Endometrial microvascular endothelial cells (primary cell): ENCODE results near the gene UBL7. TPM values are rescaled to one million over a fixed set of nuclear protein-coding genes. Genes with fewer than 3 reads are reported as not detected.
"Not testable (repeated sequence)": the region's sequence is repeated elsewhere in the genome, so short reads cannot be mapped to it uniquely, and the experiment has no call there.

Source experiments
- in situ Hi-C: cut with HindIII; loops from 2 replicates; pipeline ENCODE4 v1.10.0; 2017; ENCODE audit warnings: low sequenced_read_pairs, low pct_unique_long_range_greater_than_20kb; ENCODE audit errors: inconsistent ontology term
- total RNA-seq: library from RNA; depleted of rRNA; stranded (reverse); fragments of >200 nt; gene quantifications from one replicate; pipeline ENCODE4 v1.2.3, GENCODE V29; 2015; ENCODE audit errors: inconsistent ontology term

Gene UBL7
- total RNA-seq, 1 donor from 2014 or later, result 77.6 TPM

DNA sequence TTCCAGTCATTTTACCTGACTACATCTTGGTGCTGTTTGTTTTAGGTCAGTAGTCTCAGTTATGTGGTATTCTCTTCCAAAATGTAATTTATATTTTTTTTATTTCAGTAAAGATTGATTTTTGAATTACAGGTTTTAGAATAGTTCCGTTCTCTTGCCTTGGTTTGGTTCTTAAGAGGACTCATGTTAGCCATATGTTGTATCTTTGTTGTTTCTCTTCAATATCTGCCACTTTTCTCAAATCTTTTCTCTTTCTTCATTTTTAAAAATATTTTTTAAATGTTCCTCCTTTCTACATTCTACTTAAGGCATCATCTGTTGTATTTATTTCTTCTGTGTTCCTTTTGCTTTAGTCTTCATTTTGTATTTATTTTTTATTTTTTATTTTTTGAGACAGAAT is 5.6 kb upstream of the UBL7 start:
- in situ Hi-C loops, result no loop called here

GRCh38 chr15:74464897-74465296 is 3.9 kb upstream of the UBL7 start:
- in situ Hi-C loops, result no loop called here

- in situ Hi-C loops, result no loop called here
Observed at GRCh38 chr15:74464216-74464615, 3.3 kb upstream of the UBL7 start.

GRCh38 chr15:74463634-74464033 is 2.7 kb upstream of the UBL7 start:
- in situ Hi-C loops, result no loop called here

DNA sequence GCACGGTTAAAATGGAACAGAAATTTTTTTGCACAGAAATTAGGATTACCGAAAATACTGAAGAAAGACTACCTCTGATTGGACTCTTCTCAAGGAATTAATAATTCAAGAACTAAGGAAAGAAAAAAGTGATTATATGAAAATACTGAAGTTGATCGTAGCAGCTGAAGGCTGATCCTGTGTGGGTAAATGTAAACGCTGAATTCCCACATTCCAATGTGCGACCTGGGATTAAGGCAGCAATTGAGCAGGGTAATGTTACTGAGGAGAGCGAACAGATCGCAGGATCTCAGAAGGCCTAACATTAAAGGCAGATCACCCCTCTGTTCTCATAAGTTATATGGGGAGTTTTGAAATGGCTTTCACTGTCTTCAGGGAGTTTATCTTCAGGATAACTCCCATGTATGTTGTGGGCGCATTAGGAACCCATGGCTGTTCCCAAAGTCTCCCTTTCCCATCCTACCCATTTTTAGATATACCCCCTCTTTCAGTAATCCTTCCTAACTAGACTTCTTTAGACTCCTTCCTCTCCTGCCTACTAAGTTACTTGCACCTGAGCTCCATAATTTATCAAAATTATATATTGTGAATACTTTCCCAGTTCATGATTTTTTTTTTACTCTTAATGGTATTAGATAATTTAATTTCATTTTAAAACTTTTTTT is 1.0 kb upstream of the UBL7 start:
- in situ Hi-C loops, result no loop called here

DNA sequence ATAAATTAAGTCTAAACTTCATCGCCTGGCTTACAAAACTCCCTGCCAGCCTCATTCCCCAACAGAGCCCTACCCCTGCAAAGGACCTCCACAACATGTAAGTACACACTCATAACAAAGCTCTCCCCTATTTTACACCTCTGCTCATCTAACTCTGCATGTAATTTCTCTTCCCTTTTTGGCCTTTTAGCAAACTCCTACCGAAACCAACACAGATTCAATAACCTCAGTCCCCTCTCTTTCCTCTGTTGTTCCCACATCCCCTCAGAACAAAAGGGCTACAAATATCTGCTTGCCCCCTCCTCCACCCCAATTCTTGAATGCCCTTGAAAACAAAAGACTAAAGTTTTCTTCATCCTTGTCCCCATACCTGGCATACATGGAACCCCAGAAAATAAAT is 662 bp downstream of the UBL7 start:
- in situ Hi-C loops, result no loop called here

GRCh38 chr15:74459798-74460197 is 1.2 kb downstream of the UBL7 start:
- in situ Hi-C loops, result not testable (repeated sequence)

DNA sequence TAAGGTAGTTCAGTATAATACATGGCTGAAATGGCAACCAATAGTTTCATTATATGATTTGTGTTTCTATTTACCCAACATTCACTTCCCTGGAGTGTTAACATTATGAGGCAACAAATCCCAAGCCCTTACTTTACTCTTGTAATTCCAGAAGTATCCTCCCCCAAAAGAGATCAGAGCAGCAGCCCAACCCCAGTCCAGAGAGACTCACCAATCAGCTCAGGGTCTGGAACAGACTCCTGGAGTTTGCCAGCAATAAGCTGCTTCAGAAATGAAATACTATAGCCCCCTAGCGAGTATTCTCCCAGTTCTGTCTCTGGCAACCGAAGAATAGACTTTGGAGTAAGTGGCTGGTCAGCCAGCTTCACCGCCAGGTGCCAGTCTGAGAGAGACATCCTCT is 2.5 kb downstream of the UBL7 start:
- in situ Hi-C loops, result no loop called here

DNA sequence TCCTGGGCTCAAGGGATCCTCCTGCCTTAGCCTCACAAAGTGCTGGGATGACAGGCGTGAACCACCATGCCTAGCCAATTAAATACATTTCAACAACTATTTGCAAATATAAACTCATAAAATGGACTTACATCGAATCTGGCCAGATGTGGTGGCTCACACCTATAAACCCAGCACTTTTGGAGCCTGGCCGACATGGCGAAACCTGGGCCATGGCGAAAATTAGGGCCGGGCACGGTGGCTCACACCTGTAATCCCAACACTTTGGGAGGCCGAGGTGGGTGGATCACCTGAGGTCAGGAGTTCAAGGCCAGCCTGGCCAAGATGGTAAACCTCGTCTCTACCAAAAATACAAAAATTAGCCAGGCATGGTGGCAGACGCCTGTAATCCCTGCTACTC is 3.9 kb downstream of the UBL7 start:
- in situ Hi-C loops, result not testable (repeated sequence)

- in situ Hi-C loops, result no loop called here
Observed at GRCh38 chr15:74454764-74455500, 6.0 kb downstream of the UBL7 start.

DNA sequence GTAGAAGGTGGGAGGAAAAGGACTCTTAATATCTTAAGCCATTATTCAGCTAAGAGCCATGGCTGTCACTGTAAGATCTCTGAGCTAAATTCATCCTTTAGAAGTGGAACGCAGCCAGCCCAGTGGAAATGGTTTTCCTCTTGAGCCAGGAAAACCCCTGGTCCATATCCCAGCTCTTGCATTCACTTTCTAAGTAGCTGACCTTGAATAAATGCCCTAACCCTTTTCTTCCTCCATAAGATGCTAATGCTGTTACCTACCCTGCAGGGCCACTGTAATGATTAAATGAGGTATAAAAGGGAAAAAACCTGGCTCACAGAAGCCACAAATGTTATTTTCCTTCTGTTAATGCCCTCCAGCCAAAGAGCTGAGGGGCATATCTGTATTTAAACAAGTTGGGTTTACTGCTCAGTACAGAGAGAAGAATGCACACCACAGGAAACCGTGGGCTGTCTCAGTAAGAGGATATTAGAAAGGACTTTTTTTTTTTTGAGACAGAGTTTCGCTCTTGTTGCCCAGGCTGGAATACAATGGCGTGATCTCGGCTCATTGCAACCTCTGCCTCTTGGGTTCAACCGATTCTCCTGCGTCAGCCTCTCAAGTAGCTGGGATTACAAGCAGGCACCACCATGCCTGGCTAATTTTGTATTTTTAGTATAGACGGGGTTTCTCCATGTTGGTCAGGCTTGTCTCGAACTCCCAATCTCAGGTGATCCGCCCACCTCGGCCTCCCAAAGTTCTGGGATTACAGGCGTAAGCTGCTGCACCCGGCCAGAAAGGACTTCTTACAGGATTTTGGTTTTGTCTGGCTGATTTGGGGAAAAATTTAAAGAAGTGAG is 6.8 kb downstream of the UBL7 start:
- in situ Hi-C loops, result no loop called here

- in situ Hi-C loops, result no loop called here
Observed at GRCh38 chr15:74451861-74452835, 8.8 kb downstream of the UBL7 start.

GRCh38 chr15:74451322-74451721 is 9.6 kb downstream of the UBL7 start:
- in situ Hi-C loops, result no loop called here

- in situ Hi-C loops, result loop anchor here (10.0 kb wide), 1 partner anchor 75 kb away; no protein-coding TSS in a partner anchor
Observed at GRCh38 chr15:74449643-74450205, 11.2 kb downstream of the UBL7 start.

DNA sequence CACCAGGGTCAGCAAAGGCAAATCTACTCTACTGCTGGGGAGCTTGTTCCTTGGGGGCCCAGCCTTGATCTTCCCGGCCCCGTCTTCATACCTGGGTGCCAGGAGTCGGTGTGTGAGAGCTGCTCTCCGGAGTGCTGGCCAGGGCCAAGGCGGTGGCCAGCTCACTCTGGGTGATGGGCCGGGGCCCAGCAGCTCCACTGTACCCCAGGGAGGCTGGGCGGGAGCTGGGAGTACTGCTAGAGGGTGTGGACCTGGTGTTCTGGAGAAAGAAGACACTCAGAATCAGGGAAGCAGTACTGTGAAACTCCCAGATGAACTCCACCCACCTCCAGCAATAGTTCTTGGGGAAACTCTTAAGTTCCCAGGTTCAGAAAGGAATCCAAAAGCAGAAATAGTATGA is 11.9 kb downstream of the UBL7 start:
- in situ Hi-C loops, result loop anchor here (10.0 kb wide), 1 partner anchor 74 kb away; no protein-coding TSS in a partner anchor

GRCh38 chr15:74445816-74446763 is 14.9 kb downstream of the UBL7 start:
- in situ Hi-C loops, result loop anchor here (10.0 kb wide), 1 partner anchor 71 kb away; no protein-coding TSS in a partner anchor
